ENCODE data around the gene SPDYC.
A peak's percentile ranks its signal among the peaks of the same experiment; 100 is the strongest.
"Not testable (repeated sequence)": the region's sequence is repeated elsewhere in the genome, so short reads cannot be mapped to it uniquely, and the experiment has no call there.

Gene SPDYC

GRCh38 chr11:65134952-65135632 lies 34.9 kb upstream of the SPDYC start:
- Histone ChIP-seq H3K4me3 (ENCODE audit: extremely low read depth, insufficient read depth, low read length, poor library complexity, severe bottlenecking) (peak overlapping the region; percentile 99), H3K4me1 (ENCODE audit: control insufficient read depth, insufficient read depth, low read length, poor library complexity, severe bottlenecking) (peaks cover 9% of the 10 kb centered on the region), H3K9me3 (ENCODE audit: control insufficient read depth, low read length) (no peaks in the 10 kb centered on the region), H3K36me3 (ENCODE audit: control insufficient read depth, insufficient read depth, low read length) (peaks cover 30% of the 10 kb centered on the region), H3K27ac (ENCODE audit: low read depth, low read length, severe bottlenecking) (peak overlapping the region; percentile 98)
- WGBS, 2 experiments (ENCODE audit: insufficient coverage in 2 of 2), result 8 to 10% methylated on average over 21 to 22 of the region's 24 CpGs

- Histone ChIP-seq H3K9me3 (ENCODE audit: control insufficient read depth, low read length) (no peaks in the 10 kb centered on the region), H3K4me3 (ENCODE audit: extremely low read depth, insufficient read depth, low read length, poor library complexity, severe bottlenecking) (peak overlapping the region; percentile 99), H3K27ac (ENCODE audit: low read depth, low read length, severe bottlenecking) (peak overlapping the region; percentile 98), H3K4me1 (ENCODE audit: control insufficient read depth, insufficient read depth, low read length, poor library complexity, severe bottlenecking) (peaks cover 9% of the 10 kb centered on the region), H3K36me3 (ENCODE audit: control insufficient read depth, insufficient read depth, low read length) (peaks cover 24% of the 10 kb centered on the region)
- WGBS, 2 experiments (ENCODE audit: insufficient coverage in 2 of 2), result 70 to 76% methylated on average over 8 to 9 of the region's 11 CpGs
Observed at GRCh38 chr11:65135633-65136145, 34.3 kb upstream of the SPDYC start.

- H3K9me3 ChIP-seq (ENCODE audit: control insufficient read depth, low read length), result no peaks in the 10 kb centered on the region
- peaks cover 9% of the 10 kb centered on the region for H3K4me1 ChIP-seq (ENCODE audit: control insufficient read depth, insufficient read depth, low read length, poor library complexity, severe bottlenecking)
- H3K4me3 ChIP-seq (ENCODE audit: extremely low read depth, insufficient read depth, low read length, poor library complexity, severe bottlenecking), result no peak overlapping the region
- H3K27ac ChIP-seq (ENCODE audit: low read depth, low read length, severe bottlenecking), result no peak overlapping the region
- peaks cover 15% of the 10 kb centered on the region for H3K36me3 ChIP-seq (ENCODE audit: control insufficient read depth, insufficient read depth, low read length)
- WGBS, 2 experiments (ENCODE audit: insufficient coverage in 2 of 2), result 89 to 90% methylated on average over 14 to 15 of the region's 15 CpGs
Observed at GRCh38 chr11:65136515-65137096, 33.4 kb upstream of the SPDYC start.

GRCh38 chr11:65141896-65142494 lies 28.0 kb upstream of the SPDYC start:
- Histone ChIP-seq H3K4me1 (ENCODE audit: control insufficient read depth, insufficient read depth, low read length, poor library complexity, severe bottlenecking) (no peaks in the 10 kb centered on the region), H3K27ac (ENCODE audit: low read depth, low read length, severe bottlenecking) (no peak overlapping the region), H3K36me3 (ENCODE audit: control insufficient read depth, insufficient read depth, low read length) (no peaks in the 10 kb centered on the region), H3K9me3 (ENCODE audit: control insufficient read depth, low read length) (peaks cover 8% of the 10 kb centered on the region), H3K4me3 (ENCODE audit: extremely low read depth, insufficient read depth, low read length, poor library complexity, severe bottlenecking) (no peak overlapping the region)
- WGBS, 2 experiments (ENCODE audit: insufficient coverage in 2 of 2), result 91 to 93% methylated on average over 6 of the region's 7 CpGs

GRCh38 chr11:65147352-65148075 lies 22.5 kb upstream of the SPDYC start:
- WGBS, 2 experiments (ENCODE audit: insufficient coverage in 2 of 2), result no CpG with 5 or more reads among the region's 2 CpGs

GRCh38 chr11:65148657-65149056 lies 21.4 kb upstream of the SPDYC start:
- no peak overlapping the region for H3K27ac ChIP-seq (ENCODE audit: low read depth, low read length, severe bottlenecking)
- no peaks in the 10 kb centered on the region for H3K36me3 ChIP-seq (ENCODE audit: control insufficient read depth, insufficient read depth, low read length)
- peaks cover 6% of the 10 kb centered on the region for H3K4me1 ChIP-seq (ENCODE audit: control insufficient read depth, insufficient read depth, low read length, poor library complexity, severe bottlenecking)
- 85% methylated on average over 2 to 5 of the region's 5 CpGs for WGBS, 2 experiments (ENCODE audit: insufficient coverage in 2 of 2)
- H3K9me3 ChIP-seq (ENCODE audit: control insufficient read depth, low read length), result peaks cover 13% of the 10 kb centered on the region
- no peak overlapping the region for H3K4me3 ChIP-seq (ENCODE audit: extremely low read depth, insufficient read depth, low read length, poor library complexity, severe bottlenecking)

More at GRCh38 chr11:65147352-65148075, 22.5 kb upstream of the SPDYC start:
- H3K4me1 ChIP-seq (ENCODE audit: control insufficient read depth, insufficient read depth, low read length, poor library complexity, severe bottlenecking), result peaks cover 6% of the 10 kb centered on the region
- H3K9me3 ChIP-seq (ENCODE audit: control insufficient read depth, low read length), result peaks cover 13% of the 10 kb centered on the region
- H3K36me3 ChIP-seq (ENCODE audit: control insufficient read depth, insufficient read depth, low read length), result no peaks in the 10 kb centered on the region
- no peak overlapping the region for H3K27ac ChIP-seq (ENCODE audit: low read depth, low read length, severe bottlenecking)
- H3K4me3 ChIP-seq (ENCODE audit: extremely low read depth, insufficient read depth, low read length, poor library complexity, severe bottlenecking), result no peak overlapping the region

GRCh38 chr11:65150131-65150508 lies 19.9 kb upstream of the SPDYC start:
- not testable (repeated sequence) for H3K4me3 ChIP-seq (ENCODE audit: extremely low read depth, insufficient read depth, low read length, poor library complexity, severe bottlenecking); H3K4me1 ChIP-seq (ENCODE audit: control insufficient read depth, insufficient read depth, low read length, poor library complexity, severe bottlenecking); H3K36me3 ChIP-seq (ENCODE audit: control insufficient read depth, insufficient read depth, low read length); H3K27ac ChIP-seq (ENCODE audit: low read depth, low read length, severe bottlenecking)
- 84 to 97% methylated on average over 4 to 8 of the region's 10 CpGs for WGBS, 2 experiments (ENCODE audit: insufficient coverage in 2 of 2)
- H3K9me3 ChIP-seq (ENCODE audit: control insufficient read depth, low read length), result peaks cover 13% of the 10 kb centered on the region

- H3K9me3 ChIP-seq (ENCODE audit: control insufficient read depth, low read length), result peaks cover 13% of the 10 kb centered on the region
- H3K4me3 ChIP-seq (ENCODE audit: extremely low read depth, insufficient read depth, low read length, poor library complexity, severe bottlenecking), result no peak overlapping the region
- no peaks in the 10 kb centered on the region for H3K36me3 ChIP-seq (ENCODE audit: control insufficient read depth, insufficient read depth, low read length)
- peaks cover 6% of the 10 kb centered on the region for H3K4me1 ChIP-seq (ENCODE audit: control insufficient read depth, insufficient read depth, low read length, poor library complexity, severe bottlenecking)
- WGBS, 2 experiments (ENCODE audit: insufficient coverage in 2 of 2), result 71 to 78% methylated on average over 9 of the region's 12 CpGs
- H3K27ac ChIP-seq (ENCODE audit: low read depth, low read length, severe bottlenecking), result no peak overlapping the region
Observed at GRCh38 chr11:65150509-65151299, 19.3 kb upstream of the SPDYC start.

GRCh38 chr11:65151331-65151899 lies 18.6 kb upstream of the SPDYC start:
- 83 to 96% methylated on average over 2 of the region's 3 CpGs for WGBS, 2 experiments (ENCODE audit: insufficient coverage in 2 of 2)
- Histone ChIP-seq H3K9me3 (ENCODE audit: control insufficient read depth, low read length) (peaks cover 10% of the 10 kb centered on the region), H3K4me3 (ENCODE audit: extremely low read depth, insufficient read depth, low read length, poor library complexity, severe bottlenecking) (no peak overlapping the region), H3K27ac (ENCODE audit: low read depth, low read length, severe bottlenecking) (no peak overlapping the region), H3K36me3 (ENCODE audit: control insufficient read depth, insufficient read depth, low read length) (no peaks in the 10 kb centered on the region), H3K4me1 (ENCODE audit: control insufficient read depth, insufficient read depth, low read length, poor library complexity, severe bottlenecking) (peaks cover 6% of the 10 kb centered on the region)

GRCh38 chr11:65152122-65152521 lies 17.9 kb upstream of the SPDYC start:
- H3K27ac ChIP-seq (ENCODE audit: low read depth, low read length, severe bottlenecking), result no peak overlapping the region
- peaks cover 4% of the 10 kb centered on the region for H3K9me3 ChIP-seq (ENCODE audit: control insufficient read depth, low read length)
- 79 to 88% methylated on average over 2 of the region's 2 CpGs for WGBS, 2 experiments (ENCODE audit: insufficient coverage in 2 of 2)

More at GRCh38 chr11:65152122-65152521, 17.9 kb upstream of the SPDYC start:
- H3K36me3 ChIP-seq (ENCODE audit: control insufficient read depth, insufficient read depth, low read length), result no peaks in the 10 kb centered on the region
- H3K4me3 ChIP-seq (ENCODE audit: extremely low read depth, insufficient read depth, low read length, poor library complexity, severe bottlenecking), result no peak overlapping the region
- peaks cover 6% of the 10 kb centered on the region for H3K4me1 ChIP-seq (ENCODE audit: control insufficient read depth, insufficient read depth, low read length, poor library complexity, severe bottlenecking)

Measured in mesodermal cell (in vitro differentiated cells).